Aorta (tissue), 5 donors: ENCODE data around the gene AEN. TPM values are rescaled to one million over a fixed set of nuclear protein-coding genes. Genes with fewer than 3 reads are reported as not detected.
"Not testable (repeated sequence)": the region's sequence is repeated elsewhere in the genome, so short reads cannot be mapped to it uniquely, and the experiment has no call there.

Source experiments
- ATAC-seq: fragments of 200-7000 bp; cut with Tn5 transposase; one replicate; pipeline ENCODE4 v1.9.1; 2022; ENCODE audit warnings: moderate library complexity; ENCODE audit not compliant: low FRiP score
- DNase-seq, 2 donors: peaks; one replicate each; pipeline ENCODE4 v3.0.0-alpha.2; 2020
- H3K27ac ChIP-seq, 2 donors: one replicate each; pipeline ENCODE4 v1.5.1; 2013; ENCODE audit warnings: low read length in 2 of 2, mild to moderate bottlenecking in 2 of 2, moderate library complexity in 2 of 2, control low read depth in 1 of 2, inconsistent platforms in 1 of 2, low read depth in 1 of 2
- H3K27me3 ChIP-seq, 2 donors: one replicate each; pipeline ENCODE4 v1.6.1; 2013; ENCODE audit warnings: control low read depth in 1 of 2, low read length in 1 of 2, mild to moderate bottlenecking in 1 of 2, moderate library complexity in 1 of 2; ENCODE audit not compliant: insufficient read depth in 2 of 2, control insufficient read depth in 1 of 2
- H3K36me3 ChIP-seq, 2 donors: one replicate each; pipeline ENCODE4 v1.6.1; 2013; ENCODE audit warnings: control low read depth in 1 of 2, low read length in 1 of 2, mild to moderate bottlenecking in 1 of 2; ENCODE audit not compliant: insufficient read depth in 2 of 2, control insufficient read depth in 1 of 2
- H3K4me1 ChIP-seq, 2 donors: one replicate each; pipeline ENCODE4 v1.6.1; 2013; ENCODE audit warnings: low read length in 2 of 2, control low read depth in 1 of 2, mild to moderate bottlenecking in 1 of 2, moderate library complexity in 1 of 2; ENCODE audit not compliant: insufficient read depth in 2 of 2, control insufficient read depth in 1 of 2
- H3K4me3 ChIP-seq, 2 donors: one replicate each; pipeline ENCODE4 v1.5.1; 2013; ENCODE audit warnings: low read length in 2 of 2, control low read depth in 1 of 2, mild to moderate bottlenecking in 1 of 2
- H3K9me3 ChIP-seq: one replicate; pipeline ENCODE4 v1.6.1; 2013; ENCODE audit warnings: mild to moderate bottlenecking, low read length; ENCODE audit not compliant: control insufficient read depth
- WGBS, 2 donors: extraction: QIAGEN DNeasy Blood & Tissue Kit; methylation state at CpG; one replicate each; pipeline ENCODE4 v1.1.7; 2013; 5-methylcytosine and 5-hydroxymethylcytosine counted together
- intact Hi-C, 2 donors: fragments of 100-400 bp; cut with DNase I; formaldehyde crosslinking; loops; one replicate each; pipeline versions ENCODE4 v1.14.2 to v1.15.0; 2022
- polyA plus RNA-seq, 2 donors: library from polyadenylated mRNA; stranded (reverse); fragments of 200-250 nt; gene quantifications; one replicate each; pipeline ENCODE4 v1.2.3, GENCODE V29; 2013
- total RNA-seq, 2 donors: library from RNA; stranded (reverse); fragmentation: NEBNext Ultra II Directional; extraction: Animal tissue kit (Norgen Biotek cat#: 25700); gene quantifications; one replicate each; pipeline ENCODE4 v1.2.1, GENCODE V29; 2021
- donor health status: healthy with polysubstance abuse.
- donor health status: Bipolar disorder and iron deficiency.
- donor health status: DM: no; HTN: no; CAD: no.
- donor health status: DM: no; HTN: no; CAD: no.
- donor health status: DM: yes; HTN: yes; CAD: no.

The AEN gene
- total and polyA plus RNA-seq, 4 donors, result 7.1 to 22.3 (median 10.3) TPM

- DNase-seq, intact Hi-C loops, H3K9me3 ChIP-seq, H3K36me3 ChIP-seq, H3K27ac ChIP-seq, H3K27me3 ChIP-seq, H3K4me3 ChIP-seq, H3K4me1 ChIP-seq, ATAC-seq: not testable (repeated sequence)
- 93 to 94% methylated on average over 11 of the region's 11 CpGs for WGBS, 2 donors
These were observed 21.4 kb downstream of the AEN start for GRCh38 chr15:88642514-88642913.

GRCh38 chr15:88644741-88645140 is 23.6 kb downstream of the AEN start:
- no peaks in the 10 kb centered on the region for H3K36me3 ChIP-seq
- H3K9me3 ChIP-seq, result no peaks in the 10 kb centered on the region
- WGBS, 2 donors, result 87 to 92% methylated on average over 9 of the region's 9 CpGs
- H3K27ac ChIP-seq, result no peak overlapping the region
- intact Hi-C loops, result no loop called here
- H3K27me3 ChIP-seq, result no peaks in the 10 kb centered on the region
- DNase-seq, result peak in 1 of 2 donors; percentile 39
- no peak overlapping the region for H3K4me3 ChIP-seq
- no peaks in the 10 kb centered on the region for H3K4me1 ChIP-seq
- no peak for ATAC-seq

GRCh38 chr15:88645171-88646087 is 24.3 kb downstream of the AEN start:
- Histone ChIP-seq H3K36me3 (no peaks in the 10 kb centered on the region), H3K4me1 (no peaks in the 10 kb centered on the region), H3K9me3 (no peaks in the 10 kb centered on the region), H3K27me3 (no peaks in the 10 kb centered on the region), H3K4me3 (no peak overlapping the region), H3K27ac (no peak overlapping the region)
- WGBS, 2 donors, result 95 to 96% methylated on average over 14 of the region's 14 CpGs
- peak in 1 of 2 donors; percentile 61 for DNase-seq
- no peak for ATAC-seq
- intact Hi-C loops, result no loop called here

- H3K36me3 ChIP-seq, result no peaks in the 10 kb centered on the region
- no peak overlapping the region for H3K27ac ChIP-seq
- 91 to 94% methylated on average over 1 of the region's 1 CpG for WGBS, 2 donors
- DNase-seq (no peak), ATAC-seq (no peak)
- no peak overlapping the region for H3K4me3 ChIP-seq
- H3K27me3 ChIP-seq, result no peaks in the 10 kb centered on the region
- no peaks in the 10 kb centered on the region for H3K9me3 ChIP-seq
- intact Hi-C loops, result no loop called here
- no peaks in the 10 kb centered on the region for H3K4me1 ChIP-seq
These were observed 24.9 kb downstream of the AEN start for GRCh38 chr15:88646088-88646405.

GRCh38 chr15:88646951-88647350 is 25.8 kb downstream of the AEN start:
- ATAC-seq, result no peak

GRCh38 chr15:88647351-88648105 is 26.4 kb downstream of the AEN start:
- H3K4me3 ChIP-seq, result no peak overlapping the region
- H3K27ac ChIP-seq, result no peak overlapping the region
- no peaks in the 10 kb centered on the region for H3K36me3 ChIP-seq
- 93 to 95% methylated on average over 11 of the region's 11 CpGs for WGBS, 2 donors
- no peaks in the 10 kb centered on the region for H3K9me3 ChIP-seq
- intact Hi-C loops, result no loop called here
- DNase-seq, result peak in 1 of 2 donors; percentile 55
- H3K4me1 ChIP-seq, result no peaks in the 10 kb centered on the region
- no peak for ATAC-seq
- H3K27me3 ChIP-seq, result no peaks in the 10 kb centered on the region

More at GRCh38 chr15:88646951-88647350, 25.8 kb downstream of the AEN start:
- no peaks in the 10 kb centered on the region for H3K27me3 ChIP-seq
- H3K36me3 ChIP-seq, result no peaks in the 10 kb centered on the region
- no peak for DNase-seq
- H3K4me1 ChIP-seq, result no peaks in the 10 kb centered on the region
- 81 to 88% methylated on average over 5 of the region's 5 CpGs for WGBS, 2 donors
- H3K4me3 ChIP-seq, result no peak overlapping the region
- no peaks in the 10 kb centered on the region for H3K9me3 ChIP-seq
- intact Hi-C loops, result no loop called here
- H3K27ac ChIP-seq, result no peak overlapping the region

GRCh38 chr15:88648357-88649214 is 27.4 kb downstream of the AEN start:
- no peak overlapping the region for H3K4me3 ChIP-seq
- no peaks in the 10 kb centered on the region for H3K36me3 ChIP-seq
- WGBS, 2 donors, result 89 to 94% methylated on average over 12 of the region's 12 CpGs
- ATAC-seq (no peak), DNase-seq (peak in 1 of 2 donors; percentile 71)
- no peaks in the 10 kb centered on the region for H3K27me3 ChIP-seq
- no peaks in the 10 kb centered on the region for H3K4me1 ChIP-seq
- H3K27ac ChIP-seq, result no peak overlapping the region
- intact Hi-C loops, result no loop called here
- no peaks in the 10 kb centered on the region for H3K9me3 ChIP-seq

- Histone ChIP-seq H3K9me3 (no peaks in the 10 kb centered on the region), H3K4me3 (no peak overlapping the region), H3K4me1 (no peaks in the 10 kb centered on the region), H3K27me3 (no peaks in the 10 kb centered on the region), H3K36me3 (no peaks in the 10 kb centered on the region), H3K27ac (no peak overlapping the region)
- DNase-seq, result no peak
- intact Hi-C loops, result no loop called here
- WGBS, 2 donors, result 68 to 70% methylated on average over 12 of the region's 12 CpGs
- ATAC-seq, result no peak
These were observed 28.2 kb downstream of the AEN start for GRCh38 chr15:88649286-88649733.
